Measurements from ENCODE around the gene TMEM165. TPM values are rescaled to one million over a fixed set of nuclear protein-coding genes. Genes with fewer than 3 reads are reported as not detected.

Gene TMEM165
- total and polyA plus RNA-seq, 2 donors from 2014 or later: 43.2 to 114 TPM

GRCh38 chr4:55437823-55438222 lies 42.1 kb downstream of the TMEM165 start:
- H3K9ac ChIP-seq (ENCODE audit: low read length in 3 of 3): no peak overlapping the region
- FAIRE-seq (no peak), DNase-seq (no peak)
- intact Hi-C loops (cut with DNase I): no loop called here
- H3K9me3 ChIP-seq (ENCODE audit: control insufficient read depth in 2 of 3, insufficient read depth in 1 of 3, low read length in 3 of 3): no peaks in the 10 kb centered on the region
- H3K27me3 ChIP-seq (ENCODE audit: control insufficient read depth, insufficient read depth, low read length): no peaks in the 10 kb centered on the region
- TF ChIP-seq CTCF (IDR thresholded peaks at IDR 0.05; ENCODE audit: borderline replicate concordance, extremely low read depth, insufficient read depth): no peak
- peaks cover 9 to 22% (median 17%) of the 10 kb centered on the region in 3 donors for H3K36me3 ChIP-seq (ENCODE audit: control insufficient read depth in 2 of 3, insufficient read depth in 3 of 3, low read length in 3 of 3)
- no peak overlapping the region for H3K27ac ChIP-seq (ENCODE audit: low read depth in 2 of 2, low read length in 2 of 2)
- no peak overlapping the region for H3K4me3 ChIP-seq (ENCODE audit: low read length in 3 of 3)
- peaks cover 0 to 3% (median 0%) of the 10 kb centered on the region in 3 donors for H3K4me1 ChIP-seq (ENCODE audit: control insufficient read depth in 2 of 3, insufficient read depth in 2 of 3, low read depth in 1 of 3, low read length in 3 of 3)

- no peak overlapping the region for H3K4me3 ChIP-seq (ENCODE audit: low read length in 3 of 3)
- H3K9ac ChIP-seq (ENCODE audit: low read length in 3 of 3): no peak overlapping the region
- DNase-seq (no peak), FAIRE-seq (no peak)
- intact Hi-C loops (cut with DNase I): no loop called here
- no peak overlapping the region for H3K27ac ChIP-seq (ENCODE audit: low read depth in 2 of 2, low read length in 2 of 2)
- H3K27me3 ChIP-seq (ENCODE audit: control insufficient read depth, insufficient read depth, low read length): no peaks in the 10 kb centered on the region
- peaks cover 9 to 22% (median 17%) of the 10 kb centered on the region in 3 donors for H3K36me3 ChIP-seq (ENCODE audit: control insufficient read depth in 2 of 3, insufficient read depth in 3 of 3, low read length in 3 of 3)
- H3K4me1 ChIP-seq (ENCODE audit: control insufficient read depth in 2 of 3, insufficient read depth in 2 of 3, low read depth in 1 of 3, low read length in 3 of 3): peaks cover 0 to 3% (median 0%) of the 10 kb centered on the region in 3 donors
- no peak for TF ChIP-seq CTCF (IDR thresholded peaks at IDR 0.05; ENCODE audit: borderline replicate concordance, extremely low read depth, insufficient read depth)
- H3K9me3 ChIP-seq (ENCODE audit: control insufficient read depth in 2 of 3, insufficient read depth in 1 of 3, low read length in 3 of 3): no peaks in the 10 kb centered on the region
These were observed 42.6 kb downstream of the TMEM165 start for GRCh38 chr4:55438314-55438713.

GRCh38 chr4:55439023-55439422 lies 43.3 kb downstream of the TMEM165 start:
- Histone ChIP-seq H3K9ac (ENCODE audit: low read length in 3 of 3) (no peak overlapping the region), H3K4me1 (ENCODE audit: control insufficient read depth in 2 of 3, insufficient read depth in 2 of 3, low read depth in 1 of 3, low read length in 3 of 3) (peaks cover 0 to 3% (median 0%) of the 10 kb centered on the region in 3 donors), H3K27me3 (ENCODE audit: control insufficient read depth, insufficient read depth, low read length) (no peaks in the 10 kb centered on the region), H3K36me3 (ENCODE audit: control insufficient read depth in 2 of 3, insufficient read depth in 3 of 3, low read length in 3 of 3) (peaks cover 11 to 22% (median 17%) of the 10 kb centered on the region in 3 donors), H3K4me3 (ENCODE audit: low read length in 3 of 3) (no peak overlapping the region), H3K27ac (ENCODE audit: low read depth in 2 of 2, low read length in 2 of 2) (no peak overlapping the region), H3K9me3 (ENCODE audit: control insufficient read depth in 2 of 3, insufficient read depth in 1 of 3, low read length in 3 of 3) (no peaks in the 10 kb centered on the region)
- intact Hi-C loops (cut with DNase I): no loop called here
- TF ChIP-seq CTCF (IDR thresholded peaks at IDR 0.05; ENCODE audit: borderline replicate concordance, extremely low read depth, insufficient read depth): no peak
- no peak for DNase-seq
- FAIRE-seq: no peak

- Histone ChIP-seq H3K27me3 (ENCODE audit: control insufficient read depth, insufficient read depth, low read length) (no peaks in the 10 kb centered on the region), H3K27ac (ENCODE audit: low read depth in 2 of 2, low read length in 2 of 2) (no peak overlapping the region), H3K9ac (ENCODE audit: low read length in 3 of 3) (no peak overlapping the region), H3K36me3 (ENCODE audit: control insufficient read depth in 2 of 3, insufficient read depth in 3 of 3, low read length in 3 of 3) (peaks cover 9 to 18% (median 14%) of the 10 kb centered on the region in 3 donors), H3K9me3 (ENCODE audit: control insufficient read depth in 2 of 3, insufficient read depth in 1 of 3, low read length in 3 of 3) (no peaks in the 10 kb centered on the region), H3K4me1 (ENCODE audit: control insufficient read depth in 2 of 3, insufficient read depth in 2 of 3, low read depth in 1 of 3, low read length in 3 of 3) (no peaks in the 10 kb centered on the region), H3K4me3 (ENCODE audit: low read length in 3 of 3) (no peak overlapping the region)
- intact Hi-C loops (cut with DNase I): no loop called here
- no peak for TF ChIP-seq CTCF (IDR thresholded peaks at IDR 0.05; ENCODE audit: borderline replicate concordance, extremely low read depth, insufficient read depth)
- FAIRE-seq (no peak), DNase-seq (no peak)
These were observed 45.0 kb downstream of the TMEM165 start for GRCh38 chr4:55440786-55441185.
